ENCODE data around the gene PICALM.

- TF ChIP-seq POLR2A (IDR thresholded peaks at IDR 0.05) = no peak
- TF ChIP-seq CTCF (IDR thresholded peaks at IDR 0.05) = no peak
Observed at GRCh38 chr11:85976525-85976924, 92.4 kb downstream of the PICALM start.
